Gastrocnemius medialis (tissue), 4 donors: ENCODE data around the gene C19orf85. TPM values are rescaled to one million over a fixed set of nuclear protein-coding genes. Genes with fewer than 3 reads are reported as not detected.
A peak's percentile ranks its signal among the peaks of the same experiment; 100 is the strongest.

Source experiments
- ATAC-seq, 2 donors: fragments of 150-250 bp; one replicate each; pipeline ENCODE4 v1.9.1; 2016
- DNase-seq, 2 donors: peaks; one replicate each; pipeline ENCODE4 v3.0.0-alpha.2; 2019
- H3K27ac ChIP-seq, 4 donors: fragments of 200-600 bp; sonication (generic); 1 replicate in 1 of 4; 2 replicates in 3 of 4; pipeline ENCODE4 v1.5.1; 2016 to 2018; ENCODE audit warnings: mild to moderate bottlenecking in 2 of 4, moderate library complexity in 1 of 4
- H3K27me3 ChIP-seq, 3 donors: fragments of 200-600 bp; sonication (generic) in 2 of 3; 1 replicate in 1 of 3; 2 replicates in 2 of 3; pipeline versions ENCODE4 v1.5.1 to v1.6.0; 2016 to 2019; ENCODE audit warnings: mild to moderate bottlenecking in 1 of 3, moderate library complexity in 1 of 3
- H3K36me3 ChIP-seq, 2 donors: fragments of 200-600 bp; sonication (generic) in 1 of 2; one replicate each; pipeline ENCODE4 v1.5.1; 2017 to 2018
- H3K4me1 ChIP-seq, 2 donors: fragments of 200-600 bp; sonication (generic) in 1 of 2; one replicate each; pipeline ENCODE4 v1.5.1; 2016 to 2017; ENCODE audit warnings: mild to moderate bottlenecking in 2 of 2
- H3K4me3 ChIP-seq, 4 donors: fragments of 200-600 bp; sonication (generic) in 3 of 4; 1 replicate in 1 of 4; 2 replicates in 3 of 4; pipeline ENCODE4 v1.5.1; 2016 to 2019; ENCODE audit warnings: mild to moderate bottlenecking in 2 of 4
- H3K9me3 ChIP-seq, 3 donors: fragments of 200-600 bp; sonication (generic) in 2 of 3; 1 replicate in 1 of 3; 2 replicates in 2 of 3; pipeline ENCODE4 v1.5.1; 2016 to 2019
- CTCF ChIP-seq, 5 experiments: fragments of 450-650 bp in 3 of 5; fragments of 200-600 bp in 2 of 5; sonication (generic) in 2 of 5; IDR thresholded peaks in 4 of 5; conservative IDR thresholded peaks in 1 of 5; 1 replicate in 4 of 5; 2 replicates in 1 of 5; pipeline ENCODE4 v1.5.1; 2016 to 2019; ENCODE audit warnings: antibody characterized with exemption in 5 of 5, mild to moderate bottlenecking in 3 of 5, moderate library complexity in 3 of 5
- POLR2A ChIP-seq, 2 donors: fragments of 450-650 bp; IDR thresholded peaks; one replicate each; pipeline ENCODE4 v1.6.1; 2017; ENCODE audit warnings: antibody characterized with exemption in 2 of 2, mild to moderate bottlenecking in 2 of 2, moderate library complexity in 2 of 2
- in situ Hi-C, 4 donors: fragments of 200-750 bp; cut with MboI; loops; one replicate each; pipeline versions ENCODE4 v1.15.0 to v1.8.0; 2017; ENCODE audit warnings: low sequenced_read_pairs in 4 of 4
- intact Hi-C: fragments of 100-400 bp; cut with DNase I; formaldehyde crosslinking; loops from one replicate; pipeline ENCODE4 v1.15.1; 2023; ENCODE audit warnings: low total_unique reads
- total RNA-seq, 4 donors: library from RNA; depleted of rRNA; stranded (reverse); fragments of >200 nt; gene quantifications; one replicate each; pipeline versions ENCODE4 v1.1.0 to v1.2.3, GENCODE V29; 2016

The C19orf85 gene
- total RNA-seq, 4 donors from 2014 or later, result not detected

- Histone ChIP-seq H3K4me3 (no peak overlapping the region), H3K4me1 (peaks cover 12 to 13% of the 10 kb centered on the region in 2 donors), H3K36me3 (no peaks in the 10 kb centered on the region), H3K27ac (no peak overlapping the region), H3K9me3 (no peaks in the 10 kb centered on the region), H3K27me3 (no peaks in the 10 kb centered on the region)
- DNase-seq (no peak), ATAC-seq (no peak)
- intact Hi-C loops (loop anchor here (5.0 kb wide), 1 partner anchor 57 kb away; the partner anchor contains the start of gene UBE2S), in situ Hi-C loops (no loop called here)
- TF ChIP-seq CTCF (IDR thresholded peaks at IDR 0.05 in 4 of 5, conservative IDR thresholded peaks at IDR 0.05 in 1 of 5) (no peak), POLR2A (IDR thresholded peaks at IDR 0.05) (no peak)
Observed at GRCh38 chr19:55464039-55464661, 401 bp downstream of the C19orf85 start.

- H3K36me3 ChIP-seq, result no peaks in the 10 kb centered on the region
- DNase-seq (no peak), ATAC-seq (no peak)
- H3K27ac ChIP-seq, result no peak overlapping the region
- in situ Hi-C loops (no loop called here), intact Hi-C loops (loop anchor here (5.0 kb wide), 1 partner anchor 56 kb away; the partner anchor contains the start of gene UBE2S)
- no peak for TF ChIP-seq POLR2A (IDR thresholded peaks at IDR 0.05)
- no peak for TF ChIP-seq CTCF (IDR thresholded peaks at IDR 0.05 in 4 of 5, conservative IDR thresholded peaks at IDR 0.05 in 1 of 5)
- no peak overlapping the region for H3K4me3 ChIP-seq
- no peaks in the 10 kb centered on the region for H3K9me3 ChIP-seq
- H3K27me3 ChIP-seq, result no peaks in the 10 kb centered on the region
- peaks cover 12 to 13% of the 10 kb centered on the region in 2 donors for H3K4me1 ChIP-seq
Observed at GRCh38 chr19:55463583-55464031, 944 bp downstream of the C19orf85 start.

GRCh38 chr19:55462722-55463121 is 1.8 kb downstream of the C19orf85 start:
- H3K27ac ChIP-seq, result no peak overlapping the region
- no peaks in the 10 kb centered on the region for H3K27me3 ChIP-seq
- in situ Hi-C loops (no loop called here), intact Hi-C loops (loop anchor here (5.0 kb wide), 1 partner anchor 55 kb away; the partner anchor contains the start of gene UBE2S)
- DNase-seq (no peak), ATAC-seq (no peak)
- TF ChIP-seq CTCF (IDR thresholded peaks at IDR 0.05 in 4 of 5, conservative IDR thresholded peaks at IDR 0.05 in 1 of 5), result no peak
- no peak for TF ChIP-seq POLR2A (IDR thresholded peaks at IDR 0.05)
- peak overlapping the region in 1 of 4 donors; percentile 76 for H3K4me3 ChIP-seq
- H3K4me1 ChIP-seq, result peaks cover 12 to 13% of the 10 kb centered on the region in 2 donors
- no peaks in the 10 kb centered on the region for H3K36me3 ChIP-seq
- no peaks in the 10 kb centered on the region for H3K9me3 ChIP-seq

GRCh38 chr19:55461974-55462626 is 2.5 kb downstream of the C19orf85 start:
- peak overlapping the region; percentile 89 to 97 (median 89) for H3K27ac ChIP-seq
- no peak for TF ChIP-seq POLR2A (IDR thresholded peaks at IDR 0.05)
- TF ChIP-seq CTCF (IDR thresholded peaks at IDR 0.05 in 4 of 5, conservative IDR thresholded peaks at IDR 0.05 in 1 of 5), result no peak
- no peaks in the 10 kb centered on the region for H3K27me3 ChIP-seq
- peak overlapping the region; percentile 76 to 87 (median 81) for H3K4me3 ChIP-seq
- DNase-seq (no peak), ATAC-seq (peak in 1 of 2 donors; percentile 0)
- peaks cover 12 to 13% of the 10 kb centered on the region in 2 donors for H3K4me1 ChIP-seq
- intact Hi-C loops, result loop anchor here (1.0 to 5.0 kb wide), 4 partner anchors 14 to 123 kb away; partner anchors contain the start of genes KMT5C, RPL28, TMEM238 and UBE2S
- no peaks in the 10 kb centered on the region for H3K36me3 ChIP-seq
- no peaks in the 10 kb centered on the region for H3K9me3 ChIP-seq
- in situ Hi-C loops, result no loop called here
